ENCODE results near the gene MFNG. TPM values are rescaled to one million over a fixed set of nuclear protein-coding genes. Genes with fewer than 3 reads are reported as not detected.

MFNG gene
- total RNA-seq, 1 donor: under 0.01 TPM

DNA sequence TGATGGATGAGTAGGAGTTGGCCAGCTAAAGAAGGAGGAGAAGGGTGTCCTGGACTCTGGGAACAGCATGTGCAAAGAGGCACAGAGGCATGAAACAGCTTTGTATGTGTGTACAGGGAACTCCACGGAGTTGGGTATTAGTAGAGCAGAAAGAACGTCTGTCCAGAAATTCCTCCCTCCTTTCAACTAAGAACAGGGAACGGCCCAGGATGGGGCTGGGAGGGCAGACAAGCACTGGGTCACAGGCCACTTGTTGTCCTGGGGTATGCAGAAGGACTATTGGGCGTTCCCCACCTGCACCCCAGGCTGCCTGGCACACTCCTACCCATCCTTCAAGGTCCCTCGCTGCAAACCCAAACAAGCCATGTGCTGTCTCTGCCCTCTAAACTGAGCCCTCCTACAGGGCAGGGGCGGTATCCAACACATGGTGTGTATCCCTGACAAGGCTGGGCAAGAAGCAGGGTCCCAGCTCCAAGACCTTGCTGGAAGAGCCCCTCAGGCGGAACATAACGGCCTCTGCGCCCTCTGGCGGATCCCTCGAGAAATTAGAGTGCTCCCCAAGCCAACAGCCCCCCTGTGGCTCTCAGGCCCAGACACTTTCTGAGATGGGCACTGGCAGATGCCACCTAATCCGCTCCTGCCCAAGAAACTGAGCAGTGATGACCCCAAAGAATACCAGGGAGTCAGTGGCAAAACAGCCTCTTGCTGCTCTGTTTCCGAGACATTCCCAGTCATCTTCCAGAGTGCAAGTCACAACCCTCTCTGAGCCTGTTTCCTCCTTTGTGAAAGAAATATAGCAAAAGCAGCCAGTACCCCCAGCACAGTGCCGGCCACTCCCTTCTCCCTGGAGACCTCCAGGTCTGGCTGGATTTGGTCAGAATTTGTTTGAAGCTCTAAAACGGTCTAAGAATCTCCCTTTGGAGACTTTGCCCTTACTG is 57.3 kb downstream of the MFNG start:
- TF ChIP-seq, protein P1, sequence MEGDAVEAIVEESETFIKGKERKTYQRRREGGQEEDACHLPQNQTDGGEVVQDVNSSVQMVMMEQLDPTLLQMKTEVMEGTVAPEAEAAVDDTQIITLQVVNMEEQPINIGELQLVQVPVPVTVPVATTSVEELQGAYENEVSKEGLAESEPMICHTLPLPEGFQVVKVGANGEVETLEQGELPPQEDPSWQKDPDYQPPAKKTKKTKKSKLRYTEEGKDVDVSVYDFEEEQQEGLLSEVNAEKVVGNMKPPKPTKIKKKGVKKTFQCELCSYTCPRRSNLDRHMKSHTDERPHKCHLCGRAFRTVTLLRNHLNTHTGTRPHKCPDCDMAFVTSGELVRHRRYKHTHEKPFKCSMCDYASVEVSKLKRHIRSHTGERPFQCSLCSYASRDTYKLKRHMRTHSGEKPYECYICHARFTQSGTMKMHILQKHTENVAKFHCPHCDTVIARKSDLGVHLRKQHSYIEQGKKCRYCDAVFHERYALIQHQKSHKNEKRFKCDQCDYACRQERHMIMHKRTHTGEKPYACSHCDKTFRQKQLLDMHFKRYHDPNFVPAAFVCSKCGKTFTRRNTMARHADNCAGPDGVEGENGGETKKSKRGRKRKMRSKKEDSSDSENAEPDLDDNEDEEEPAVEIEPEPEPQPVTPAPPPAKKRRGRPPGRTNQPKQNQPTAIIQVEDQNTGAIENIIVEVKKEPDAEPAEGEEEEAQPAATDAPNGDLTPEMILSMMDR (IDR thresholded peaks at IDR 0.05; ENCODE audit: insufficient read depth, low read depth, low read length): peak; percentile 81
- peak; percentile 59 for DNase-seq (ENCODE audit: low read depth)
- H3K4me3 ChIP-seq (ENCODE audit: low read depth, low read length): no peak overlapping the region

DNA sequence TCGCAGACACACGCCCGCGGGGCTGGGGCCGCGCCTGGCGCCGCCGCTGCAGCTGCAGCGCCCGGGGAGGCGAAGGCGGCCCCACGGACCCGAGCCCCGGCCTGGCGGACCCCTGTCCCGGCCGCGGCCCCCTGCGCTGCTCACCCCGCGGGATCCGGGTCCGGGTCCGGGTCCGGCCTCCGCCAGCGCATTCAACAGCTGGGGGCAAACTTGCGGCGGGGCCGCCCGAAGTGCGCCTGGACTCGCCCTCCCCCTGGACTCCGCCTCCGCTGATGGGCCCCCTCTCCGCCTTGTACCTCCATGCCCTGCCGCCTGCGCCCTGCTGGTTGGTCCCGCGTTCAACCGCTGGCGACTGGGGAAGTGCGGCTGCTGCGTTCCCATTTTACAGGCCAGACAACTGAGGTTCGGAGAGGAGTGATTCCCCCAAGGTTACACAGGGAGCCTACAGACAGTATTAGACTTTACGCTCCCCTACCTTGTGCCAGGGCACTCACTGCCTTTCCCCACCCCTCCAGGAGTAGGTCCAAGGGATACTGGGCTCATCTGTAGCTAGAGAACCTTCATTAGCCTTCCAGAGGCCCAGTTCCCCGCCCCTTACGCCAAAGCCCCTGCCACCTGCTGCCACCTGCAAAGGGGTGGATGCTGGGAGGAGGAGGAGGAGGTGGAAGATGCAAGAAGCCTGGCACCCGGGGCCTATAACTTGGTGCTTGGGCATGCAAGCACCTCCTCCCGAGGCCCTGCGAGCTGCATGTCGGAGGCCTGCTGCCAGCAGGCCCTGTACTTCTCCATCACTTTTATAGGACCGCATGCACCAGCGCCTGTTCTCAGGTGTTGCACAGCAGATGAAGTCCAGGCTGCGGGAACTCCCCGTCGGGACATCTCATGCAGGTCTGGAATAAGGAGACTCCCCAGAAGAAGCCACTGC is 58.2 kb downstream of the MFNG start:
- no peak for DNase-seq (ENCODE audit: low read depth)
- TF ChIP-seq, protein P1 (IDR thresholded peaks at IDR 0.05; ENCODE audit: insufficient read depth, low read depth, low read length): no peak
- peak overlapping the region; percentile 60 for H3K4me3 ChIP-seq (ENCODE audit: low read depth, low read length)

DNA sequence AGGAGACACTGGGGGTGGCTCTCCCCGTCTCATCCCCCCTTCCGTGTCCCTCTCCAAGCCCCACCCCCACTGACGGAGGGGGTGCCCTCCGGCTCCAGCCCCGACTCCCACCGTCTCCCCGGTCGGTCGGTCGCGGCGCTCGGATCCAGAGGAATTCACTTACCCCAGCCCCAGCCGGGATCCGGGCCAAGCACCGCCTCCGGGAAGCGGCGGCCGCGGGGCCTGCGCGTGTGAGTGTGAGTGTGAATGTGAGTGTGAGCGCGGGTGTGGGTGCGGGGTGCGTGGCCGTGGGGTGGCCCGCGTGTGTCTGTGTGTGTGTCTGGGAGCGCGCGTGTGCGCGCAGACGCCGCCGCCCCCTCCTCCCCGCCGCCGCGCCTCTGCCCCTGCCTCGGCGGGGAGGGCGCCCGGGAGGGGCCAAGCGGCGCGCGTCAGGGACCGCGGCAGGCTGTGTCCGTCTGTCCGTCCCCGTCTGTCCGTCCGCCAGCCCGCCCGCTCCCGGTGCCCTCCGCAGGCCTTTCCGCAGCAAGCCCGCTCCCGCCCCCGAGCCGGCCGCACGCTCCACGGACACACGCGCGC is 59.0 kb downstream of the MFNG start, which contains the start of gene ELFN2:
Gene ELFN2 (minus strand): TSS at position 345 of the 576 bp plus-strand sequence. CDS start 51,945 bp downstream, outside the sequence.
- peak within 1 kb of the TSS; percentile 60 for H3K4me3 ChIP-seq (ENCODE audit: low read depth, low read length)
- TF ChIP-seq, protein P1 (IDR thresholded peaks at IDR 0.05; ENCODE audit: insufficient read depth, low read depth, low read length): no peak
- peak; percentile 30 for DNase-seq (ENCODE audit: low read depth)

DNA sequence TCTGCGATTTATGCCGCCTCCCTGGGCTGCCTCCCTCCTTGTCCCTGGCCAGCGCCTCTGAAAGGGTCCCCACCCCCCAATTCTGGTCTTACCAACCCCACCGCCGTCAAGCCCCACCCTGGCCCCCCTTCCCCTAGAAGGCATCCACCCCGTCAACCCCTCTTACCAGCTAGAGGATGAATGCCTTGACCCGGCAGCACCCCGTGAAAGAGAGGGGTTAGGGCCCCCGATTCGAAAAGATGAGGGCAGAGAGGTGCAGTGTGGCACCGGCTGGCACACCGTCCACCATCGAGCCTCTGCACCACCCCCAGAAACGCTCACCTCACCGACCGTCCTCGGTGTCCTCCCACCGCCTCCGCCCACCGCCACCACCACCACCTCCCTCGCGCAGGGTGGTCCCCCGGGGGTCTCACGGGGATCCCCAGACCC is 59.5 kb downstream of the MFNG start:
- DNase-seq (ENCODE audit: low read depth): no peak
- H3K4me3 ChIP-seq (ENCODE audit: low read depth, low read length): peak overlapping the region; percentile 60
- TF ChIP-seq, protein P1 (IDR thresholded peaks at IDR 0.05; ENCODE audit: insufficient read depth, low read depth, low read length): no peak

DNA sequence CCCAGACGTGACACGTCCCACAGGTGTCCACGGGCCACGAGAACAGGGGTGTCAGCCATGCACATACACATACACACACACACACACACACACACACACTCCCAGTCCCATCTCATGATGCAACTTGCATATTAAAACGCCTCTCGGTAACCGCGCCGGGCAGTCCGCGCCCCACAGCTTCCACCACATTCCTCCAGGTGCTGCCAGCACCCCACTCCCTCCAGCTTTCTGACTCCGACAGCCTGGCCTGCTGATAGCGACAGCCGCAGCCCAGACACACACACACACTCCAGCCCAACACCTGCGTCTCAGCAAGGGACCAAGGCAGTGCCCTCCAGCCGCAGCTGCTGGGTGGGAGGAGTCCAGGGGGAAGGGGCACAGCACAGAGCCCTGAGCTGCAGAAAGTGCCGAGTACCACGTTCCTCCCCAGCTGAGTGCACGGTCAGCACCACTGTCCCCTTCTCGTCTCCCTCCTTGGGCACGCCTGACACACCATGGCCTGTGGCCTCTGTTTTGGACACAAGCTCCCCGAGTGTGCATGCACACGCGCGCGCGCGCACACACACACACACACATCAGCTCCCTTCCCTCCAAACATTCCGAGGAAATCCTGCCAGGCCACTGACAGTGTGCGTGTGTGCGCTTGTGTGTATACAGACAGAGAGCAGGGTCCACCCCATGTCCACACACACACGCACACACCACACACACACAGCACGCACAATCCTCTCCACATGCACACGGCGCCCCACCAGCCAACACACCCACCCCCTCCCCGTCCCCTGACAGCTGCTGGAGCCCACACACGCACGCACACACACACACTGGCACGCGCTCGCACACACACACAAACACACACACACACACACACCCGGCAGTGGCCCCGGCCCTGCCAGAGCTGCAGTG is 60.1 kb downstream of the MFNG start:
- H3K4me3 ChIP-seq (ENCODE audit: low read depth, low read length): peak overlapping the region; percentile 60
- peak; percentile 19 for DNase-seq (ENCODE audit: low read depth)
- TF ChIP-seq, protein P1 (IDR thresholded peaks at IDR 0.05; ENCODE audit: insufficient read depth, low read depth, low read length): no peak

All from fibroblast of villous mesenchyme (primary cell).